ENCODE measurements around the gene TTC9.

TTC9 gene

DNA sequence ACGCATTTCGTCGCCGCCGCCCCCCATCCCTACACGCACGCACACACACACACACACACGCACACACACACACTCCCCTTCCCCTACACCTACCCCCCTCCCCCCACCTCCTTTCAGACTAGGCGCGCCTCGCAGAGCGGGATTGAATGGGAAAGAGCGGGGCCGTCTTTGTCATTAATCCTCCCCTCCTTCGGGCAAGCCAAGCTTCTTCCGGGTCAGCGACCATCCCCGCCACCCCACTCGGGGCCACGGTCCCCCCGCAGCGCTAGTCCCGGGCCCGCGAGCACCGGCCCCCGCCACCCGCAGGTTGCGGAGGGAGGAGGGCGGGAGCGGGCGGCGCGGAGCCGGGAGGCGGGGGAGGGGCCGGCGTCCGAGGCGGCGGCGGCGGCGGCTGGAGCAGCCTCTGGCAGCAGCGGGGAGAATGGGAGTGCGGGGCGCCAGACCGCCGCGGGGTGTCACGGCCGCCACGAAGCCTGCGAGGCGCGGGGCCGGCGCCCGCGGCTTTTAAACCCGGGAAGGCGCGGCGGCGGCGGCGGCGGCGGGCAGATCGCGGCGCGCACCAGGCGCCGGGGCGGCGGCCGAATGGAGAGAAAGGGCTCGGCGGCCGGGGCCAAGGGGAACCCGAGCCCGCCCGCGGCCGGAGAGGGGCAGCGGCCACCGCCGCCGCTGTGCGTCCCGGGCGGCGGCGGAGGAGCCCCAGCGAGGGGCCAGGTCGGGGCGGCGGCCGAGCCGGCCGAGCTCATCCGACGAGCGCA, at the start of gene TTC9:
Gene TTC9 (plus strand): TSS at position 369 of the 755 bp plus-strand sequence. CDS start 214 bp downstream, at position 583.
- TF ChIP-seq GATA3 (IDR thresholded peaks at IDR 0.05; ENCODE audit: low read depth, low read length): no peak
- TF ChIP-seq GATA2 (IDR thresholded peaks at IDR 0.05; ENCODE audit: low read depth, low read length): no peak

DNA sequence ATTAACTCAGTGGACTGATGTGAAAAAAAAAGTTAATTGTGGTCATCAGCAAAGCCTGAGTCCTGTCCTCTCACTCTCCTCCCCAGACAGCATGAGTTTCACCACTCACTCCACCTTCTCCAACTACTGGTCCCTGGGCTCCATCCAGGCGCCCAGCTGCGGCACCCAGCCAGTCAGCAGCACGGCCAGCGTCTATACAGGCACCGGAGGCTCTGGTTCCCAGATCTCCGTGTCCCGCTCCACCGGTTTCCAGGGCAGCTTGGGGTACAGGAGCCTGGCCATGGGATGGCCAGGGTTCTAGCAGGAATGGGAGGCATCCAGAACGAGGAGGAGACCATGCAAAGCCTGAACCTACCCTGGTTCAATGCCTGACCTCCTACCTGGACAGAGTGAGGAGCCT, 47.3 kb upstream of the TTC9 start:
- no peak for TF ChIP-seq GATA2 (IDR thresholded peaks at IDR 0.05; ENCODE audit: low read depth, low read length)
- TF ChIP-seq GATA3 (IDR thresholded peaks at IDR 0.05; ENCODE audit: low read depth, low read length): no peak

DNA sequence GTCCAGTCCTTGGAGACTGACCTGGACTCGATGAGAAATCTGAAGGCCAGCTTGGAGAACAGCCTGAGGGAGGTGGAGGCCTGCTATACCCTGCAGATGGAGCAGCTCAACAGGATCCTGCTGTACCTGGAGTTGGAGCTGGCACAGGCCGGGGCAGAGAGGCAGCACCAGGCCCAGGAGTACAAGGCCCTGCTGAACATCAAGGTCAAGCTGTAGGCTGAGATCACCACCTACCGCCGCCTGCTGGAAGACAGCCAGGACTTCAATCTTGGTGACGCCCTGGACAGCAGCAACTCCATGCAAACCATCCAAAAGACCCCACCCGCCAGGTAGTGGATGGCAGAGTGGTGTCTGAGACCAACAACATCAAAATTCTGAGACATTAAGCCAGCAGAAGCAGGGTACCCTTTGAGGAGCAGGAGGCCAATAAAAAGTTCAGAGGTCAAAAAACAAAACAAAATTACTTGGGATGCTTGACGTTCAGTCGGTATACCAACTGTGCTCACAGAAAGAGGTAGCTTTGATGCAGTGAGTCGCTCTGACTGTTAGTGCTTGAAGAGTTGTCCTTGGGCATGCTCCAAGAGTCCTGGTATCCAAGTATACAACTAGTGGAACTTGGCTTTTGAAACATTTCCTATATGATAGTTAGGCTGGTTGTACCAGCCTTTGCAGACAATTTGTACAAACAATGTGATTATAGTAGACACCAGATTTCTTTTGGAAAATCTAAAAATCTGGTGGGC, 46.1 kb upstream of the TTC9 start:
- TF ChIP-seq GATA3 (IDR thresholded peaks at IDR 0.05; ENCODE audit: low read depth, low read length): no peak
- TF ChIP-seq GATA2 (IDR thresholded peaks at IDR 0.05; ENCODE audit: low read depth, low read length): no peak

DNA sequence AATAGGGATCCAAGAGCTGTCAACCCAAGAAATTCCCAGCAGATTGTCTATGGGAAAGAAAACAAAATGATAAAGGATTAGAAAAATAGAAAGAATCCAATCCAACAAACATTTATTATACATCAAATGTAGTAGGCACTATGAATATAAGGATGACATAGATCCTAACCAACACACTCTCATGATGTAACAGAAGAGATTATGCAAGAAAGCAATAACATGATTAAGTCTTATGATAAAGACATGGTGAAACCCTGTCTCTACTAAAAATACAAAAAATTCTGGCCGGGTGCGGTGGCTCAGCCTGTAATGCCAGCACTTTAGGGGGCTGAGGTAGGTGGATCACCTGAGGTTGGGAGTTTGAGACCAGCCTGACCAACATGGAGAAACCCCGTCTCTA, 44.0 kb upstream of the TTC9 start:
- TF ChIP-seq GATA3 (IDR thresholded peaks at IDR 0.05; ENCODE audit: low read depth, low read length) (no peak), GATA2 (IDR thresholded peaks at IDR 0.05; ENCODE audit: low read depth, low read length) (no peak)

DNA sequence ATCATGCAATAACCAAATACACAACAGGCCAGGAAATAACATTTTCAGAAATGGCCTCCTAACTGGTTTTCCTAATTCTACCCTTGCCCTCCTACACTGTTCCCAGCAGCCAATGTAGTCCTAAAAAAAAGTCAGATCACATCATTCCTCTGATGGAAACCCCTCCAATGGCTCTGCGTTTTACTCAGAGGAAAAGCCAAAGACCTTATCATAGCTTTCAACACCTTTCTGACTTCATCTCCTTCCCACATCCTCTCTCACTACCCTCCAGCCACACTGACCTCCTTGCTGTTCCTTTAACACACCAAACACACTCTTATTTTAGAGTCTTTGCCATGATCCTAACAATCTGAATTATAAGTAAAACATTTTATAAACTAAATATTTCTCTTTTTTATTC, 42.4 kb upstream of the TTC9 start:
- TF ChIP-seq GATA3 (IDR thresholded peaks at IDR 0.05; ENCODE audit: low read depth, low read length): no peak
- no peak for TF ChIP-seq GATA2 (IDR thresholded peaks at IDR 0.05; ENCODE audit: low read depth, low read length)

DNA sequence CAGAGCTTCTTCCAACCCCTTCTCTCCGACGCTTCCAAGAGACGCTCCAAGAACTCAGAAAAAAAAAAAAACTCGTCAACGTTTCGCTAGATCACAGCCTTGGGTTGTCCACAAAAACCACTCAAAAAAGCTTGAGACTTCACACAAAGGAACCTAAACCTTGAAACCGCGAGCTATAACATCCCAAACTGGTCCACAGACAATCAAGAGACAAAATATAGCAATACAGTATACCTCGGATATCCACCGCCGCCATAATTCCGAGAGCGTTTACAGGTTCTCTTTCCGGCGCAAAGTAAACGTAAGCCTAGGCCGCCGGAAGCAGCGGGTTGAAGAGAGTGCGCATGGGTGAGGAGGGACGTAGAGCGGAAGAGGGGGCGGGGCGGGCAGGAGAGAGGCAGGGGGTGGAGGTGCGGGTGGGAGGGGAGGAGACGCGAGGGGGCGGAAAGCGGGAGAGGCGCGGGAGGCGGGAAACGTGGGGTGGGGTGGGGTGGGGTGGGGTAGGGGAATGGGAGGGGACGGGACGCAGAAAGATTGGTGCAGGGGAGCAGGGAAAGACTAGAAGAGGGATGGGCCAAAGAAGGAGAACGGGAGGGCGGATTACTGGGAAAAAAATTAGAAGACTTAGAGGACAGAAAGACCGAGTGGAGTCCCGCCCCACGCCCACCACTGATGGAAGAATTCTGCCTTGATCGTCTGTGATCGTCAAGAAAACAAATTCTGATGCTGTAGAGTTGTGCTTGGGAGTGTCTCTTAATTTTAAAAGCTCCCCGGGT, 41.1 kb upstream of the TTC9 start, which contains the start of gene MED6:
Gene MED6 (minus strand): TSS at position 274 of the 776 bp plus-strand sequence. CDS start 18 bp downstream, at position 256.
- TF ChIP-seq GATA3 (IDR thresholded peaks at IDR 0.05; ENCODE audit: low read depth, low read length): no peak

DNA sequence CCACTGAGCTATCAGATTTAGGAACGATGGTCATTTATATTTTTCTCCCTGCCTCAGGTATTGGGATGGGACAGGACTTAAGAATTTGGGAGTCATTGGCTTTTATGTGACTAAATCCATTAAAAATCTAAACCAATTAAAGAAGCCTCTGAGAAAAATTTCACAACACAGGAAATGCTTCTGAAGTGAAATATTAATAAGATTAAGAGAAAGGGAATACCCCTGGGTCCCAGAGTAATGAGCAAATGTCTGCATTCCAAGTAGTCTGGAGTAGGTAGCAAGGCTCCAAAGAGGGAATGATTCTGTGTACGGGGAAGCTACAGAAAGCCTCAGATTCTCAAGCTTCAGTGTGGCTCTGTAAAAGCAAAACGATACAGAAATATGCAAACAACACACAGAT, 40.6 kb upstream of the TTC9 start:
- TF ChIP-seq GATA2 (IDR thresholded peaks at IDR 0.05; ENCODE audit: low read depth, low read length): no peak
- no peak for TF ChIP-seq GATA3 (IDR thresholded peaks at IDR 0.05; ENCODE audit: low read depth, low read length)

DNA sequence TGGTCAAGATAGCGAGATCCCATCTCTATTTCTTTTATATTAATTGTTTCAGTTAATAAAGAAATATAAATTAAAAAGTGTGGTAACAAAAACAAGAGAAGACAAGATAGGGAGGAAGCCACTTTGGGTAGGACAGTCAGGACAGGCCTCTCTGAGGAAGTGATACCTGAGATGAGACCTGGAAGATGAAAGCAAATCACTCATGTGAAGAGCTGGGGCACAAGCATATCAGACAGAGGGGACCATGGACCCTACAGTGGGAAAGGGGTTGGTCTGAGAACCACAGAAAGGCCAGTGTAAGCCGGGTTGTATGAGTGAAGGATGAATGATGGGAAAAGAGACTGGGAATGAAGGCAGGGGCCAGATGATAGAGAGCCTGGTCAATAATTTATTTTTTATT, 39.5 kb upstream of the TTC9 start:
- TF ChIP-seq GATA2 (IDR thresholded peaks at IDR 0.05; ENCODE audit: low read depth, low read length) (no peak), GATA3 (IDR thresholded peaks at IDR 0.05; ENCODE audit: low read depth, low read length) (no peak)

DNA sequence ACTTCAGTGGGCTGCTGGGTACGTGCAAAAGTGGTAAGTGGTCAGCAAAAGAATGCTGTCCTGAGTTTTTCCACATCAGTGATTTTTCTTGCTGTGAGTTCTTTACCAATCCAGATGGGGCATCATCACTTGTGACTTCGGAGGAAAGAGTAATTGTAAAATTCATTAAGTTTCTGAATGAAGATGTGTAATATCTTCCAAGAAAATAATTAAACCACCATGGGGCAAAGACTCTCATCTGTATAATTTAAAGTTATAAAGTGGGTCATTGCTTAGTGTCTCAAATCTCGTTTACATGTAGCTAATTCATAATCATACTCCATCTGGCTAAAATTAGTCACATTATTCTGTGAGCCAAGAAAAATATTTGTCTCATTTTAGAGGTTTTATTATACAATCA, 30.5 kb upstream of the TTC9 start:
- TF ChIP-seq GATA3 (IDR thresholded peaks at IDR 0.05; ENCODE audit: low read depth, low read length) (no peak), GATA2 (IDR thresholded peaks at IDR 0.05; ENCODE audit: low read depth, low read length) (no peak)

DNA sequence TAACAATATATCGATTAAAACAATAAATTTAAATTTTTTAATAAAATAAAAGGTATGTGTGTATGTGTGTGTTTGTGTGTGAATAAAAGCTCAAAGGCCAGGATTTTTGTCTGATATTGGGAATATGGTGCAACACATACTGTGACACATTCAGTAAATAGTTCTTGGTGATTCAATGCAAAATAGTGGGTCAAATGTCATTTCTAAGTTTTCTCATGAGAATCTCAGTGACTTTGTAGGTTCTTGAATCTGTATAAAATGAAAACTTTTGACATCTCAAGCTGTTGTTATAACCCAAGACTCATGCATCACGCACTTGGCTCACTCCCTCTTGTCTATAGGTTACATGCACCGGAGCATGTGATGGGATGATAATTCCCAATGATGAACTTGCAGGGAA, 25.1 kb upstream of the TTC9 start:
- no peak for TF ChIP-seq GATA2 (IDR thresholded peaks at IDR 0.05; ENCODE audit: low read depth, low read length)
- TF ChIP-seq GATA3 (IDR thresholded peaks at IDR 0.05; ENCODE audit: low read depth, low read length): no peak

DNA sequence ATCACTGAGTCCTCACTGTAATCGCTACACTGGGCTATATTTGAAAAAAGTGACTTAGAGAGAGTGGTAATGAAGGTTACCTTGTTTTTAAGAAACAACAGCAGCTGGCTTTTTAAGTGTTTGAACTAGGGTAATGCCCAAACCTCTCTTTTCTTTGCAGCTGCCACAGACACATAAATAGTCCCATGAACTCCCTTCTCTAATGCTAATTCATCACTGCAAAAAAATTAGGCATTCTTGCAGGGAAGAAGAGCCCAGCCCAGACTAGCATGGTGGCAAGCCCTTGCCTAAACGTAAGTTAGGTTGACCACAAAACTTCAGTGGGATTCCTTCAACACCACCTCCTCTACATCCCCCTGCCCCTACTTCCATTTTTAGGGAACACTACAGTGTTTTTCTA, 23.4 kb upstream of the TTC9 start:
- no peak for TF ChIP-seq GATA2 (IDR thresholded peaks at IDR 0.05; ENCODE audit: low read depth, low read length)
- TF ChIP-seq GATA3 (IDR thresholded peaks at IDR 0.05; ENCODE audit: low read depth, low read length): no peak

DNA sequence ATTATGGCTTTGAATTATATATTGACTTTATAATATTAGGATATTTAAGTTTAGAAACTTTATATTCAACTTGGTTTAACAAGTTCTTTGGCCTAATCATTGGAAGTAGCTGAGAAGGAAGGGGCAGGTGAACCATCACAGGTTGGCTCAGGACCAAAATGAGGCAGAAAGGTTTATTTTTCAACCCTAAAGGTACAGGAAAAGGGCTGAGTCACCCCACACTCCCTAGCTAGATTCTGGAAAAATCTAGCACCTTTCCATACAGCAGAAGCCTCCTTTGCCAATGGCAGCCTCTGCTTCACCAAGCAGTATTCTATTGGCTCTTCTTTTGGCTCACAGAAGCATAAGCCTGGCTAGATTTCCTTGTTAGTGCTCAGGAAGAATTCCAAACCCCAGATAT, 22.0 kb upstream of the TTC9 start:
- TF ChIP-seq GATA3 (IDR thresholded peaks at IDR 0.05; ENCODE audit: low read depth, low read length) (no peak), GATA2 (IDR thresholded peaks at IDR 0.05; ENCODE audit: low read depth, low read length) (no peak)

DNA sequence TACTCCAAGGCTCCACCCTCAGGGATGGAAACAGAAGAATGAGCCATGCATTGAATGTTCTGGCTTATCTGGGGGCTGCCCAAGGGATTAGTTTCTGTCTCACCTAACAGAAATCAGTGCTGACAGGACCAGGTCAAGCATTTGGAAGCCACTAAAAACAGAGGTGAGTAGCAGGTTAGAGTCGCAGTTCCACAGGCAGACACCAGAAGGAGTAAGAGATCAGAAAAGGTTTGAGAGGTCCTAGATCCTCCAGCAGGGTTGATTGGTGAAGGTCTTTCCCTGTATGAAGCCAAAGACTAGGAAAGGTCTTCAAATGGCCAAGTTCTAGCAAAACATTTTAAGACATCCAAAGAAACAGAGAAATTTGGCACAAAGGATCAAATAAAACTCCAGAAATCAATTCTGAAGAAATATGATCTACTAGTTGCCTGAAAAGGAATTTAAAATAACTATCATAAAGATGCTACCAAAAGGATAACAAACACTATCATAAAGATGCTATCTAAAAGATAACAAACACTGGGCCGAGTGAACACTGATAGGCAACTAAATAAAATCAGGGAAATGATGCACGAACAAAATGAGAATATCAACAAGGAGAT, 19.5 kb upstream of the TTC9 start:
- TF ChIP-seq GATA2 (IDR thresholded peaks at IDR 0.05; ENCODE audit: low read depth, low read length) (no peak), GATA3 (IDR thresholded peaks at IDR 0.05; ENCODE audit: low read depth, low read length) (no peak)

DNA sequence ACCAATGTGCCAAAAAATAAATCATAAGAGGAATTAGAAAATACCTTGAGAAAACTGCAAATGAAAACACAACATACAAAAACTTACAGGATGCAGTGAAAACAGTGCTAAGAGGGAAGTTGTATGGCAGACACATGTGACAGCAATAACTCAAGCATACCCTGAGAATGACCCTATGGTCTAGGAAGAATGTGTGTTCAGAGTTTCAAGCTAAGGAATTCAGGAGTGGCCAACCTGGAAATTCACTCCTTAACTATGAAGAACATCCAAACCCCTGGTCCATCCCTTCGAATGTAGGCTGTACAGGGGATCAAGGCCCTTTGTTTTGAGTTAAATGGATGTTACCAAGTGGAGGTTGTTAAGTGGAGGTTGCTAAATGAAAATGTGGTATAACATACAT, 16.7 kb upstream of the TTC9 start:
- TF ChIP-seq GATA2 (IDR thresholded peaks at IDR 0.05; ENCODE audit: low read depth, low read length) (no peak), GATA3 (IDR thresholded peaks at IDR 0.05; ENCODE audit: low read depth, low read length) (no peak)
